Glutamatergic neuron (in vitro differentiated cells): ENCODE measurements around the gene PDE10A. TPM values are rescaled to one million over a fixed set of nuclear protein-coding genes. Genes with fewer than 3 reads are reported as not detected.

Source experiments
- DNase-seq: peaks from one replicate; pipeline ENCODE4 v3.0.0; 2022
- H3K27ac Mint-ChIP-seq: one replicate; pipeline ENCODE4 v1.8.0; 2020; ENCODE audit warnings: mild to moderate bottlenecking, mixed read lengths, inconsistent platforms; ENCODE audit not compliant: unreplicated experiment
- H3K27me3 Mint-ChIP-seq: one replicate; pipeline ENCODE4 v1.8.0; 2020; ENCODE audit warnings: mild to moderate bottlenecking, moderate library complexity, mixed read lengths, inconsistent platforms; ENCODE audit not compliant: unreplicated experiment
- H3K36me3 Mint-ChIP-seq: one replicate; pipeline ENCODE4 v1.8.0; 2020; ENCODE audit warnings: mild to moderate bottlenecking, mixed read lengths, inconsistent platforms; ENCODE audit not compliant: unreplicated experiment
- H3K4me1 Mint-ChIP-seq: one replicate; pipeline ENCODE4 v1.8.0; 2020; ENCODE audit warnings: mild to moderate bottlenecking, low read depth, mixed read lengths, inconsistent platforms; ENCODE audit not compliant: unreplicated experiment
- H3K4me3 Mint-ChIP-seq: one replicate; pipeline ENCODE4 v1.8.0; 2020; ENCODE audit warnings: mild to moderate bottlenecking, mixed read lengths, inconsistent platforms; ENCODE audit not compliant: unreplicated experiment
- H3K9me3 Mint-ChIP-seq: one replicate; pipeline ENCODE4 v1.8.0; 2020; ENCODE audit warnings: mild to moderate bottlenecking, moderate library complexity, mixed read lengths, inconsistent platforms; ENCODE audit not compliant: unreplicated experiment
- total RNA-seq: library from RNA; stranded (reverse); fragmentation: NEBNext Ultra II Directional; extraction: Animal tissue kit (Norgen Biotek cat#: 25700); gene quantifications from one replicate; pipeline ENCODE4 v1.2.1, GENCODE V29; 2021; ENCODE audit not compliant: unreplicated experiment
- TF ChIP-seq, protein P1 (sequence below): fragments of 200-600 bp; sonication (generic); IDR thresholded peaks from one replicate; pipeline ENCODE4 v1.5.0; 2021; ENCODE audit not compliant: partially characterized antibody, unreplicated experiment

The PDE10A gene
- total RNA-seq, 1 donor from 2014 or later = 24.5 TPM

- no peak overlapping the region for H3K27ac Mint-ChIP-seq
- DNase-seq = no peak
- H3K36me3 Mint-ChIP-seq = no peaks in the 10 kb centered on the region
- peaks cover 3% of the 10 kb centered on the region for H3K4me1 Mint-ChIP-seq
- peaks cover 4% of the 10 kb centered on the region for H3K27me3 Mint-ChIP-seq
- peaks cover 2% of the 10 kb centered on the region for H3K9me3 Mint-ChIP-seq
- no peak overlapping the region for H3K4me3 Mint-ChIP-seq
- TF ChIP-seq, protein P1, sequence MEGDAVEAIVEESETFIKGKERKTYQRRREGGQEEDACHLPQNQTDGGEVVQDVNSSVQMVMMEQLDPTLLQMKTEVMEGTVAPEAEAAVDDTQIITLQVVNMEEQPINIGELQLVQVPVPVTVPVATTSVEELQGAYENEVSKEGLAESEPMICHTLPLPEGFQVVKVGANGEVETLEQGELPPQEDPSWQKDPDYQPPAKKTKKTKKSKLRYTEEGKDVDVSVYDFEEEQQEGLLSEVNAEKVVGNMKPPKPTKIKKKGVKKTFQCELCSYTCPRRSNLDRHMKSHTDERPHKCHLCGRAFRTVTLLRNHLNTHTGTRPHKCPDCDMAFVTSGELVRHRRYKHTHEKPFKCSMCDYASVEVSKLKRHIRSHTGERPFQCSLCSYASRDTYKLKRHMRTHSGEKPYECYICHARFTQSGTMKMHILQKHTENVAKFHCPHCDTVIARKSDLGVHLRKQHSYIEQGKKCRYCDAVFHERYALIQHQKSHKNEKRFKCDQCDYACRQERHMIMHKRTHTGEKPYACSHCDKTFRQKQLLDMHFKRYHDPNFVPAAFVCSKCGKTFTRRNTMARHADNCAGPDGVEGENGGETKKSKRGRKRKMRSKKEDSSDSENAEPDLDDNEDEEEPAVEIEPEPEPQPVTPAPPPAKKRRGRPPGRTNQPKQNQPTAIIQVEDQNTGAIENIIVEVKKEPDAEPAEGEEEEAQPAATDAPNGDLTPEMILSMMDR = no peak
Observed at GRCh38 chr6:165675120-165675519, 12.1 kb upstream of the PDE10A start.

DNA sequence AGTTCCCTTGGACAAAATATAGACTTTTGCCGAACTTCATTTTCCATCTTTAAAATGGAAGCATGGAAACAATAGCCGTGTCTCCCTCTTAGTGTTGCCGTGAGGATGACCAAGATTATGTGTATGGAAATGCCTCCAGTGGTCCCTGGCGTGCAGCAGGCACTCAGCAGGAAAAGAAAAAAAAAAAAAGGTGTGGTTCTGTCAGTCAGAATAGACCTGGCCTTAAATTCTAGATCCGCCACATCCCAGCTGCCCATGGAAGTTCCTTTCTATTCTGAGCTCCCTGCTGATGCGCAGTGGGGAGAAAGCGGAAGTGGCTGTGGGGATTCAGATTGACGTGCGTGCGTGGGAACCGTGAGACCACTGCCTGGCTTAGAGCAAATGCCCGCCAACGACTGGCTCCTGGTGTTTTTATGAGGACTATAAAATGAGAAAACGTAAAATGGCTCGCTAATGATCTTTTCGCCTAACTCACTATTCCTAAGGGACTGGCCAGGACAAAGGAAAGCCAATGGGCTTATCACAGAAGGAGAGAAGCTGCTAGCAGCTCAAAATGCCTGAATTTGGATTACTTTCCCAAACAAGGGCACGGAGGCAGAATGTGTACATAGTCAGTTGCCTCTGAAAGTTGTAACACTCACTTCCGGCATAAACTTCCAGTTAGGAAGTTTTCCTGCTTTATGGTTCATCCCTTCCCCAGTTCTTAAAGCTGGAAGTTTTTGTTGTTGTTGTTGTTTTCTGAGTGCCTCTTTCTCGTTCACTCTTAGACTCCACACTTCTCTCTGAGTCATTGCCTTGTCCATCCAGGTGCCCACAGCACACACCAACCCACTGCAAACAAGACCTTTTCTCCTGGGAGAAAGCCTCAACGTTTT is 11.4 kb upstream of the PDE10A start:
- Mint-ChIP-seq H3K4me1 (peaks cover 3% of the 10 kb centered on the region), H3K36me3 (no peaks in the 10 kb centered on the region), H3K9me3 (no peaks in the 10 kb centered on the region), H3K27ac (no peak overlapping the region), H3K4me3 (no peak overlapping the region), H3K27me3 (peaks cover 4% of the 10 kb centered on the region)
- TF ChIP-seq, protein P1 = no peak
- no peak for DNase-seq

DNA sequence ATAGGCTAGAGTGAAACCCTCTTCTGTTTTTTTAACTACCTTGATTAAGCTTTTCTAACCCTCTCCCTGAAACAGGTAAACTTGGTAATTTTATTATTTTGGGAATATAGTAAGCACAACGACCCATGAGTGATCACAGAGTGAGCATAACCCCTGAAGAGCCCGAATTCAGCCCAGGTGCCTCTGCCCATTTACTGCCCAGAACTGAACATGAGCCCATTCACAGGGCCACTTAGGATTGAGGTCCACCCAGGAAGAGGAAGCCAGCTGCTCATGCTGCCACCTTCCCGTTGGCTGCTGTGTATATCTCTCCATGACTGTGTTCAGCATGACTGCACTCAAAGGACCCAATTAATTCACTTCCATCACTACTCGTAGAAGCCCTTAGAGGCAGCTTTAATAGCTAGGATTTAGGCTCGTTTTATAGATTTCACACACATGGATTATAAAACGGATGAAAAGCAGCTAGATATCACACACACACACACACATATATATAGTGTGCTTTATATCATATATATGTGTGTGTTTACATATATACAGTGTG is 8.3 kb upstream of the PDE10A start:
- Mint-ChIP-seq H3K4me1 (peaks cover 3% of the 10 kb centered on the region), H3K36me3 (no peaks in the 10 kb centered on the region), H3K27ac (no peak overlapping the region), H3K4me3 (no peak overlapping the region), H3K9me3 (no peaks in the 10 kb centered on the region), H3K27me3 (peaks cover 4% of the 10 kb centered on the region)
- TF ChIP-seq, protein P1 = no peak
- no peak for DNase-seq

GRCh38 chr6:165668951-165669350 is 5.9 kb upstream of the PDE10A start:
- H3K27ac Mint-ChIP-seq = no peak overlapping the region

More at GRCh38 chr6:165668951-165669350, 5.9 kb upstream of the PDE10A start:
- TF ChIP-seq, protein P1 = no peak
- Mint-ChIP-seq H3K9me3 (peaks cover 3% of the 10 kb centered on the region), H3K36me3 (no peaks in the 10 kb centered on the region), H3K4me3 (no peak overlapping the region), H3K4me1 (peaks cover 9% of the 10 kb centered on the region), H3K27me3 (peaks cover 13% of the 10 kb centered on the region)
- no peak for DNase-seq
